GM12878 (cell line): Measurements from ENCODE around the gene TASL. TPM values are rescaled to one million over a fixed set of nuclear protein-coding genes. Genes with fewer than 3 reads are reported as not detected.

Experiments used
- ATAC-seq: fragments of 200-7000 bp; cut with Tn5 transposase; 3 replicates; pipeline ENCODE4 v1.9.1; 2020; ENCODE audit warnings: mild to moderate bottlenecking, moderate library complexity
- BruUV-seq: library from RNA; stranded (reverse); fragments of 400-500 nt; replicated peaks from 2 replicates; lab custom pipeline; 2021; lab: Mats Ljungman, UMichigan
- CTCF ChIA-PET: fragments of 300-600 bp; sonication (Branson Sonifier 250); formaldehyde crosslinking; extraction: SDS; loops from one replicate; lab custom pipeline; 2021; ENCODE audit warnings: inconsistent platforms; lab: Yijun Ruan, JAX
- POLR2A ChIA-PET: fragments of 350-600 bp; formaldehyde crosslinking; extraction: SDS; loops from one replicate; lab custom pipeline; 2021; ENCODE audit warnings: inconsistent platforms; lab: Charles Lee
- RAD21 ChIA-PET: fragments of 300-600 bp; sonication (Branson Sonifier 250); formaldehyde crosslinking; loops from one replicate; lab custom pipeline; 2023; ENCODE audit warnings: antibody characterized with exemption; ENCODE audit not compliant: unreplicated experiment; lab: Charles Lee
- SMC1A ChIA-PET: fragments of 300-600 bp; sonication (Branson Sonifier 250); formaldehyde crosslinking; loops from one replicate; lab custom pipeline; 2023; ENCODE audit not compliant: unreplicated experiment, uncharacterized antibody; lab: Charles Lee
- DNase-seq: peaks from one replicate; pipeline ENCODE4 v3.0.0-alpha.2; 2011; ENCODE audit warnings: low read depth, low spot score
- FAIRE-seq: peaks from 3 replicates; lab custom pipeline; 2011; peaks lifted over from hg19 to GRCh38; lab: Jason Lieb, UNC
- H2AFZ ChIP-seq: 2 replicates; pipeline ENCODE4 v1.6.0; 2011; ENCODE audit warnings: low read depth, low read length, control low read depth; ENCODE audit not compliant: control insufficient read depth
- H3K27ac ChIP-seq: 2 replicates; pipeline ENCODE4 v1.5.1; 2011; ENCODE audit warnings: control low read depth; ENCODE audit not compliant: control insufficient read depth, insufficient read depth
- H3K27me3 ChIP-seq, 2 experiments: replicated peaks in 1 of 2; 2 replicates each; pipeline versions ENCODE4 v1.6.0 to v1.6.1; 2011; ENCODE audit warnings: low read length in 1 of 2; ENCODE audit not compliant: control insufficient read depth in 2 of 2, insufficient read depth in 2 of 2
- H3K36me3 ChIP-seq, 2 experiments: 2 replicates each; pipeline ENCODE4 v1.5.1; 2011; ENCODE audit warnings: low read length in 1 of 2; ENCODE audit not compliant: control insufficient read depth in 2 of 2, insufficient read depth in 2 of 2
- H3K4me1 ChIP-seq: 2 replicates; pipeline ENCODE4 v1.6.1; 2011; ENCODE audit warnings: mild to moderate bottlenecking, low read length, moderate library complexity, mixed read lengths; ENCODE audit not compliant: control insufficient read depth, insufficient read depth
- H3K4me2 ChIP-seq: 2 replicates; pipeline ENCODE4 v1.6.0; 2011; ENCODE audit warnings: control low read depth; ENCODE audit not compliant: control insufficient read depth, insufficient read depth
- H3K4me3 ChIP-seq: fragments of 200-600 bp; sonication (generic); 2 replicates; pipeline ENCODE4 v1.5.1; 2016
- H3K79me2 ChIP-seq: 2 replicates; pipeline ENCODE4 v1.6.0; 2011; ENCODE audit warnings: low read length; ENCODE audit not compliant: control insufficient read depth, insufficient read depth
- H3K9ac ChIP-seq: 2 replicates; pipeline ENCODE4 v1.8.0; 2011; ENCODE audit warnings: low read length, control low read depth, mixed read lengths; ENCODE audit not compliant: control insufficient read depth, insufficient read depth
- H3K9me3 ChIP-seq: replicated peaks from 3 replicates; pipeline ENCODE4 v1.5.1; 2011; ENCODE audit warnings: mild to moderate bottlenecking, low read length; ENCODE audit not compliant: control insufficient read depth, insufficient read depth
- H4K20me1 ChIP-seq: 2 replicates; pipeline ENCODE4 v1.6.0; 2011; ENCODE audit not compliant: control insufficient read depth, insufficient read depth
- MEF2A ChIP-seq: IDR thresholded peaks from 2 replicates; pipeline ENCODE4 v1.6.1; 2011; ENCODE audit warnings: low read depth, mild to moderate bottlenecking, low read length, moderate library complexity; ENCODE audit not compliant: insufficient read depth
- PAX8 ChIP-seq: fragments of 450-650 bp; IDR thresholded peaks from 2 replicates; pipeline ENCODE4 v1.6.1; 2017; ENCODE audit warnings: mild to moderate bottlenecking, moderate library complexity
- TCF3 ChIP-seq: IDR thresholded peaks from 2 replicates; pipeline ENCODE4 v1.6.1; 2012; ENCODE audit warnings: low read depth, mild to moderate bottlenecking, low read length, borderline replicate concordance; ENCODE audit not compliant: insufficient read depth
- WGBS: methylation state at CpG from one replicate; pipeline ENCODE4 v1.1.6; 2016; ENCODE audit warnings: low lambda C conversion rate; ENCODE audit not compliant: insufficient replicate concordance, insufficient coverage; ENCODE audit errors: missing lambda C conversion rate; 5-methylcytosine and 5-hydroxymethylcytosine counted together
- in situ Hi-C: fragments of 300-500 bp; cut with MboI; formaldehyde crosslinking; loops from 9 replicates; pipeline ENCODE4 v1.14.3; 2018; ENCODE audit warnings: mixed read lengths
- intact Hi-C: fragments of 100-400 bp; cut with micrococcal nuclease; formaldehyde crosslinking; loops from one replicate; pipeline ENCODE4 v1.14.2; 2022; ENCODE audit not compliant: unreplicated experiment
- polyA plus RNA-seq, 11 experiments: library from polyadenylated mRNA; depleted of rRNA in 4 of 11; unstranded in 6 of 11; stranded (reverse) in 5 of 11; fragments of >200 nt; fragmentation: Nextera tagmentation in 4 of 11; fragmentation: Illumina TruSeq in 1 of 11; extraction: Ambion mirVana in 4 of 11; extraction: Trizol in 1 of 11; gene quantifications; 1 replicate in 1 of 11; 2 replicates in 10 of 11; pipeline versions ENCODE4 v1.2.1 to v1.2.3, GENCODE V29; 2011 to 2016; ENCODE audit warnings: inconsistent platforms in 2 of 11, missing spikeins in 2 of 11, low read depth in 1 of 11
- total RNA-seq, 4 experiments: library from RNA; depleted of rRNA in 3 of 4; stranded (reverse); fragments of >200 nt in 3 of 4; fragmentation: Illumina TruSeq in 1 of 4; extraction: Trizol in 1 of 4; gene quantifications; 2 replicates each; pipeline versions ENCODE4 v1.2.1 to v1.2.3, GENCODE V29; 2013 to 2021
- TF ChIP-seq, protein P1 (sequence below): fragments of 150-350 bp; IDR thresholded peaks from 2 replicates; pipeline ENCODE4 v1.6.1; 2014; ENCODE audit warnings: mild to moderate bottlenecking, low read depth, low read length
- TF ChIP-seq, protein P2 (sequence below): IDR thresholded peaks from 2 replicates; pipeline ENCODE4 v1.6.1; 2011; ENCODE audit warnings: low read depth, low read length, improper control_type of control experiment, borderline replicate concordance
- TF ChIP-seq, protein P3 (sequence below): fragments of 450-650 bp; formaldehyde crosslinking; IDR thresholded peaks from 2 replicates; pipeline ENCODE4 v1.5.0; 2022; ENCODE audit warnings: mild to moderate bottlenecking, missing genetic modification characterization

Gene TASL
- total and polyA plus RNA-seq, 10 of the 15 experiments (the other 5 are each of a cell fraction or from before 2014, with no cell fraction given) = 12.4 to 107 (median 18.3) TPM

DNA sequence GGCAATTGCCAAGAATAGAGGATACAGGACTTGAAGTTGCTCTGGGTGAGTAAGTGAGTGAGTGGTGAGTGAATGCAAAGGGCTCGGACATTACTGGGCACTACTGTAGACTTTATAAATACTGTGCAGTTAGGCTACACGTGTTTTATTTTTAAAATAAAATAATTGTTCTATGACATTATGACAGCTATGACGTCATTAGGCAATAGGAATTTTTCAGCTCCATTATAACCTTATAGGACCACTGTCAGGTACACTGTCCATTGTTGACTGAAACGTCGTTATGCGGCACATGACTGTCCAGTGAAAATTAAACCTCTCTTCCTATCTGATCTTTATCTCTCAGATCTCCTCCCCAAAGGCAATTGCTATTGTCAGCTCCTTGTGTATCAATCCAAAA, 5.1 kb upstream of the TASL start:
- RAD21 ChIA-PET = no interaction called here
- Histone ChIP-seq H3K4me2 (no peak overlapping the region), H3K9ac (no peak overlapping the region), H3K27ac (no peak overlapping the region), H3K27me3 (no peaks in the 10 kb centered on the region), H2AFZ (no peak overlapping the region), H3K36me3 (no peaks in the 10 kb centered on the region), H3K4me3 (no peak overlapping the region), H4K20me1 (no peaks in the 10 kb centered on the region), H3K9me3 (no peaks in the 10 kb centered on the region; the same call in 2 of the 3 replicates), H3K4me1 (peaks cover 7% of the 10 kb centered on the region; the same call in 1 of the 2 replicates), H3K79me2 (no peaks in the 10 kb centered on the region)
- in situ Hi-C loops (no loop called here), intact Hi-C loops (no loop called here)
- no TSS peak for BruUV-seq
- FAIRE-seq (no peak), DNase-seq (no peak), ATAC-seq (no peak)
- CTCF ChIA-PET = interaction anchor here (0.8 to 1.3 kb wide), 3 partner anchors 11 to 12 kb away, joined by 3 read pairs; no protein-coding TSS in a partner anchor
- POLR2A ChIA-PET = no interaction called here
- SMC1A ChIA-PET = interaction anchor here (1.0 kb wide), 1 partner anchor 12 kb away, joined by 3 read pairs; no protein-coding TSS in a partner anchor
- TF ChIP-seq PAX8 (no peak), TCF3 (no peak), MEF2A (no peak)
- TF ChIP-seq, protein P1, sequence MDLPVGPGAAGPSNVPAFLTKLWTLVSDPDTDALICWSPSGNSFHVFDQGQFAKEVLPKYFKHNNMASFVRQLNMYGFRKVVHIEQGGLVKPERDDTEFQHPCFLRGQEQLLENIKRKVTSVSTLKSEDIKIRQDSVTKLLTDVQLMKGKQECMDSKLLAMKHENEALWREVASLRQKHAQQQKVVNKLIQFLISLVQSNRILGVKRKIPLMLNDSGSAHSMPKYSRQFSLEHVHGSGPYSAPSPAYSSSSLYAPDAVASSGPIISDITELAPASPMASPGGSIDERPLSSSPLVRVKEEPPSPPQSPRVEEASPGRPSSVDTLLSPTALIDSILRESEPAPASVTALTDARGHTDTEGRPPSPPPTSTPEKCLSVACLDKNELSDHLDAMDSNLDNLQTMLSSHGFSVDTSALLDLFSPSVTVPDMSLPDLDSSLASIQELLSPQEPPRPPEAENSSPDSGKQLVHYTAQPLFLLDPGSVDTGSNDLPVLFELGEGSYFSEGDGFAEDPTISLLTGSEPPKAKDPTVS = no peak
- TF ChIP-seq, protein P2, sequence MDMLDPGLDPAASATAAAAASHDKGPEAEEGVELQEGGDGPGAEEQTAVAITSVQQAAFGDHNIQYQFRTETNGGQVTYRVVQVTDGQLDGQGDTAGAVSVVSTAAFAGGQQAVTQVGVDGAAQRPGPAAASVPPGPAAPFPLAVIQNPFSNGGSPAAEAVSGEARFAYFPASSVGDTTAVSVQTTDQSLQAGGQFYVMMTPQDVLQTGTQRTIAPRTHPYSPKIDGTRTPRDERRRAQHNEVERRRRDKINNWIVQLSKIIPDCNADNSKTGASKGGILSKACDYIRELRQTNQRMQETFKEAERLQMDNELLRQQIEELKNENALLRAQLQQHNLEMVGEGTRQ = no peak
- TF ChIP-seq, protein P3, sequence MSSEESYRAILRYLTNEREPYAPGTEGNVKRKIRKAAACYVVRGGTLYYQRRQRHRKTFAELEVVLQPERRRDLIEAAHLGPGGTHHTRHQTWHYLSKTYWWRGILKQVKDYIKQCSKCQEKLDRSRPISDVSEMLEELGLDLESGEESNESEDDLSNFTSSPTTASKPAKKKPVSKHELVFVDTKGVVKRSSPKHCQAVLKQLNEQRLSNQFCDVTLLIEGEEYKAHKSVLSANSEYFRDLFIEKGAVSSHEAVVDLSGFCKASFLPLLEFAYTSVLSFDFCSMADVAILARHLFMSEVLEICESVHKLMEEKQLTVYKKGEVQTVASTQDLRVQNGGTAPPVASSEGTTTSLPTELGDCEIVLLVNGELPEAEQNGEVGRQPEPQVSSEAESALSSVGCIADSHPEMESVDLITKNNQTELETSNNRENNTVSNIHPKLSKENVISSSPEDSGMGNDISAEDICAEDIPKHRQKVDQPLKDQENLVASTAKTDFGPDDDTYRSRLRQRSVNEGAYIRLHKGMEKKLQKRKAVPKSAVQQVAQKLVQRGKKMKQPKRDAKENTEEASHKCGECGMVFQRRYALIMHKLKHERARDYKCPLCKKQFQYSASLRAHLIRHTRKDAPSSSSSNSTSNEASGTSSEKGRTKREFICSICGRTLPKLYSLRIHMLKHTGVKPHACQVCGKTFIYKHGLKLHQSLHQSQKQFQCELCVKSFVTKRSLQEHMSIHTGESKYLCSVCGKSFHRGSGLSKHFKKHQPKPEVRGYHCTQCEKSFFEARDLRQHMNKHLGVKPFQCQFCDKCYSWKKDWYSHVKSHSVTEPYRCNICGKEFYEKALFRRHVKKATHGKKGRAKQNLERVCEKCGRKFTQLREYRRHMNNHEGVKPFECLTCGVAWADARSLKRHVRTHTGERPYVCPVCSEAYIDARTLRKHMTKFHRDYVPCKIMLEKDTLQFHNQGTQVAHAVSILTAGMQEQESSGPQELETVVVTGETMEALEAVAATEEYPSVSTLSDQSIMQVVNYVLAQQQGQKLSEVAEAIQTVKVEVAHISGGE (CRISPR knock-in tag) = no peak
- WGBS = 81% methylated on average over 6 of the region's 6 CpGs
